A549 (cell line): Measurements from ENCODE around the gene CYSRT1. TPM values are rescaled to one million over a fixed set of nuclear protein-coding genes. Genes with fewer than 3 reads are reported as not detected.
A peak's percentile ranks its signal among the peaks of the same experiment; 100 is the strongest.
"Not testable (repeated sequence)": the region's sequence is repeated elsewhere in the genome, so short reads cannot be mapped to it uniquely, and the experiment has no call there.

Source experiments
- ATAC-seq, 2 experiments: fragments of 200-7000 bp in 1 of 2; fragments of >200 bp in 1 of 2; cut with Nextera tagmentation in 1 of 2; cut with Tn5 transposase in 1 of 2; 3 replicates each; pipeline versions ENCODE4 v1.8.0 to v1.9.1; 2018 to 2020; ENCODE audit warnings: mild to moderate bottlenecking in 1 of 2, moderate library complexity in 1 of 2
- CTCF ChIA-PET: fragments of 300-600 bp; sonication (Branson Sonifier 250); formaldehyde crosslinking; extraction: SDS; loops from one replicate; lab custom pipeline; 2021; ENCODE audit warnings: antibody characterized with exemption, inconsistent platforms; lab: Yijun Ruan, JAX
- POLR2A ChIA-PET: fragments of 350-600 bp; formaldehyde crosslinking; extraction: SDS; loops from one replicate; lab custom pipeline; 2021; ENCODE audit warnings: antibody characterized with exemption, inconsistent platforms; lab: Yijun Ruan, JAX
- DNase-seq, 2 experiments: peaks; one replicate each; pipeline versions ENCODE4 v3.0.0 to v3.0.0-alpha.2; 2011 to 2016; ENCODE audit warnings: low read depth in 1 of 2, low spot score in 1 of 2
- FAIRE-seq: peaks from 2 replicates; lab custom pipeline; 2011; peaks lifted over from hg19 to GRCh38; lab: Jason Lieb, UNC
- H3K27ac ChIP-seq, 2 experiments: fragments of >200 bp; sonication (Bioruptor Twin); formaldehyde crosslinking; 3 replicates each; pipeline ENCODE4 v1.5.1; 2016 to 2017
- H3K4me1 ChIP-seq: fragments of >200 bp; sonication (Bioruptor Twin); formaldehyde crosslinking; 3 replicates; pipeline ENCODE4 v1.6.1; 2016
- H3K4me2 ChIP-seq: fragments of >200 bp; sonication (Bioruptor Twin); formaldehyde crosslinking; 3 replicates; pipeline ENCODE4 v1.6.1; 2016
- H3K4me3 ChIP-seq: fragments of >200 bp; sonication (Bioruptor Twin); formaldehyde crosslinking; 3 replicates; pipeline ENCODE4 v1.5.1; 2016
- H3K9me3 ChIP-seq: fragments of >200 bp; sonication (Bioruptor Twin); formaldehyde crosslinking; 3 replicates; pipeline ENCODE4 v1.6.1; 2016
- CBX2 ChIP-seq: fragments of 200-600 bp; sonication (generic); IDR thresholded peaks from 2 replicates; pipeline ENCODE4 v1.6.1; 2016; ENCODE audit warnings: low read depth, mild to moderate bottlenecking, borderline replicate concordance
- E2F6 ChIP-seq: IDR thresholded peaks from 2 replicates; pipeline ENCODE4 v1.6.1; 2012; ENCODE audit warnings: low read depth, borderline replicate concordance
- EHMT2 ChIP-seq: fragments of 200-600 bp; sonication (generic); IDR thresholded peaks from 2 replicates; pipeline ENCODE4 v1.6.1; 2016; ENCODE audit warnings: antibody characterized with exemption, low read depth, mild to moderate bottlenecking, moderate library complexity
- EP300 ChIP-seq, 2 experiments: fragments of >200 bp; sonication (Bioruptor Twin); formaldehyde crosslinking; IDR thresholded peaks; 2 replicates in 1 of 2; 3 replicates in 1 of 2; pipeline ENCODE4 v1.6.1; 2016 to 2017
- ESRRA ChIP-seq: fragments of 150-350 bp; IDR thresholded peaks from 2 replicates; pipeline ENCODE4 v1.6.1; 2014; ENCODE audit warnings: mild to moderate bottlenecking, low read length, borderline replicate concordance
- FOSB ChIP-seq: fragments of 250-450 bp; sonication (Bioruptor Pico); IDR thresholded peaks from 2 replicates; pipeline ENCODE4 v1.5.0; 2020; ENCODE audit warnings: mild to moderate bottlenecking, moderate library complexity
- FOXS1 ChIP-seq: fragments of 250-450 bp; sonication (Bioruptor Pico); IDR thresholded peaks from 2 replicates; pipeline ENCODE4 v1.5.0; 2020; ENCODE audit warnings: mild to moderate bottlenecking, moderate library complexity
- GATA3 ChIP-seq: IDR thresholded peaks from 2 replicates; pipeline ENCODE4 v1.6.1; 2012; ENCODE audit warnings: borderline replicate concordance
- HMGXB4 ChIP-seq: fragments of 250-450 bp; sonication (Bioruptor Pico); IDR thresholded peaks from 2 replicates; pipeline ENCODE4 v1.5.0; 2021; ENCODE audit warnings: mild to moderate bottlenecking, moderate library complexity, borderline replicate concordance
- KDM1A ChIP-seq: fragments of 200-600 bp; sonication (generic); IDR thresholded peaks from 2 replicates; pipeline ENCODE4 v1.6.1; 2016; ENCODE audit warnings: low read depth, mild to moderate bottlenecking
- MAFK ChIP-seq: fragments of 450-650 bp; IDR thresholded peaks from 2 replicates; pipeline ENCODE4 v1.6.1; 2014; ENCODE audit not compliant: partially characterized antibody
- MAZ ChIP-seq: fragments of 150-350 bp; IDR thresholded peaks from 2 replicates; pipeline ENCODE4 v1.6.1; 2014; ENCODE audit warnings: antibody characterized with exemption, low read depth, low read length, borderline replicate concordance
- NR3C1 ChIP-seq: fragments of >200 bp; sonication (Bioruptor Twin); formaldehyde crosslinking; IDR thresholded peaks from 3 replicates; pipeline ENCODE4 v1.6.1; 2017
- PHF8 ChIP-seq: fragments of 200-600 bp; sonication (generic); IDR thresholded peaks from 2 replicates; pipeline ENCODE4 v1.6.1; 2016; ENCODE audit warnings: low read depth, mild to moderate bottlenecking, antibody characterized with exemption, moderate library complexity, borderline replicate concordance
- RAD21 ChIP-seq, 2 experiments: fragments of >200 bp in 1 of 2; sonication (Bioruptor Twin) in 1 of 2; formaldehyde crosslinking in 1 of 2; IDR thresholded peaks in 1 of 2; conservative IDR thresholded peaks in 1 of 2; 2 replicates in 1 of 2; 3 replicates in 1 of 2; pipeline ENCODE4 v1.6.1; 2012 to 2018; ENCODE audit warnings: inconsistent platforms in 1 of 2
- RCOR1 ChIP-seq: fragments of 150-350 bp; IDR thresholded peaks from 2 replicates; pipeline ENCODE4 v1.6.1; 2014; ENCODE audit warnings: antibody characterized with exemption, low read length, low read depth
- REST ChIP-seq: fragments of 200-600 bp; sonication (generic); IDR thresholded peaks from 2 replicates; pipeline ENCODE4 v1.6.1; 2016; ENCODE audit warnings: antibody characterized with exemption, mild to moderate bottlenecking, moderate library complexity
- RFX5 ChIP-seq: fragments of 450-650 bp; IDR thresholded peaks from 2 replicates; pipeline ENCODE4 v1.7.1; 2014; ENCODE audit warnings: antibody characterized with exemption, mild to moderate bottlenecking, moderate library complexity
- RNF2 ChIP-seq: fragments of 200-600 bp; sonication (generic); IDR thresholded peaks from 2 replicates; pipeline ENCODE4 v1.6.1; 2016; ENCODE audit warnings: low read depth, mild to moderate bottlenecking, antibody characterized with exemption, moderate library complexity, borderline replicate concordance
- SMC3 ChIP-seq: fragments of >200 bp; sonication (Bioruptor Twin); formaldehyde crosslinking; IDR thresholded peaks from 3 replicates; pipeline ENCODE4 v1.6.1; 2018; ENCODE audit warnings: inconsistent platforms
- TP53 ChIP-seq: fragments of 250-450 bp; sonication (Bioruptor Pico); IDR thresholded peaks from 2 replicates; pipeline ENCODE4 v1.5.0; 2021; ENCODE audit warnings: mild to moderate bottlenecking, moderate library complexity
- ZC3H11A ChIP-seq: fragments of 450-650 bp; IDR thresholded peaks from 2 replicates; pipeline ENCODE4 v1.6.1; 2014; ENCODE audit warnings: antibody characterized with exemption, mild to moderate bottlenecking
- ZSCAN20 ChIP-seq: fragments of 250-450 bp; sonication (Bioruptor Pico); IDR thresholded peaks from 2 replicates; pipeline ENCODE4 v1.8.0; 2022; ENCODE audit warnings: mild to moderate bottlenecking, moderate library complexity
- WGBS: methylation state at CpG from one replicate; pipeline ENCODE4 v1.1.6; 2017; ENCODE audit errors: missing lambda C conversion rate; 5-methylcytosine and 5-hydroxymethylcytosine counted together
- polyA plus RNA-seq, 4 experiments: library from polyadenylated mRNA; depleted of rRNA in 3 of 4; stranded (reverse); fragments of >200 nt; fragmentation: RNase III in 1 of 4; extraction: RNeasy Plus Mini Kit Qiagen cat#74134 plus additional on column Dnase treatment in 1 of 4; gene quantifications; 2 replicates in 3 of 4; 3 replicates in 1 of 4; pipeline ENCODE4 v1.2.3, GENCODE V29; 2011 to 2017

The CYSRT1 gene
- polyA plus RNA-seq, 2 of the 4 experiments (the other 2 are of a cell fraction) = 0.30 to 0.81 TPM

- FAIRE-seq (no peak), ATAC-seq (no peak), DNase-seq (no peak)
- ChIA-PET CTCF (interaction anchor here (0.6 to 13.1 kb wide), 64 partner anchors 8 to 431 kb away, joined by 3 to 236 read pairs (median 5); partner anchors contain the start of genes ANAPC2, CYSRT1, DPP7 and FUT7), POLR2A (interaction anchor here (0.7 to 1.8 kb wide), 2 partner anchors 14 to 48 kb away, joined by 3 to 4 read pairs; no protein-coding TSS in a partner anchor)
- H3K27ac ChIP-seq = peak overlapping the region in 1 of 2 experiments; percentile 63; a peak in 3 of 6 replicates
- peak overlapping the region; percentile 65 for H3K4me2 ChIP-seq
- 43% methylated on average over 3 of the region's 11 CpGs for WGBS
- TF ChIP-seq EP300 (IDR thresholded peaks at IDR 0.05) = no peak
- no peak for TF ChIP-seq REST
- TF ChIP-seq E2F6 = no peak
- no peak for TF ChIP-seq RNF2
- TF ChIP-seq NR3C1 = no peak
- no peak for TF ChIP-seq TP53 (CRISPR knock-in tag)
- TF ChIP-seq RAD21 (conservative IDR thresholded peaks at IDR 0.05 in 1 of 2, IDR thresholded peaks at IDR 0.05 in 1 of 2) = no peak
- TF ChIP-seq ZSCAN20 (CRISPR knock-in tag) = no peak
- no peak for TF ChIP-seq ZC3H11A
- H3K4me3 ChIP-seq = no peak overlapping the region
- H3K9me3 ChIP-seq = no peaks in the 10 kb centered on the region
- H3K4me1 ChIP-seq = peaks cover 35% of the 10 kb centered on the region
Measured at GRCh38 chr9:137236936-137237421, 12.0 kb downstream of the CYSRT1 start.

GRCh38 chr9:137237759-137238726 lies 13.1 kb downstream of the CYSRT1 start:
- ATAC-seq = no peak
- FAIRE-seq = no peak
- ChIA-PET POLR2A (interaction anchor here (1.8 kb wide), 1 partner anchor 49 kb away, joined by 4 read pairs; no protein-coding TSS in a partner anchor), CTCF (interaction anchor here (0.6 to 13.1 kb wide), 24 partner anchors 9 to 275 kb away, joined by 3 to 236 read pairs (median 7); partner anchors contain the start of genes ANAPC2, CYSRT1, DPP7 and MAN1B1)
- H3K4me1 ChIP-seq = peaks cover 42% of the 10 kb centered on the region
- H3K9me3 ChIP-seq = no peaks in the 10 kb centered on the region
- H3K4me2 ChIP-seq = peak overlapping the region; percentile 13; the same call in 2 of the 3 replicates
- 63% methylated on average over 10 of the region's 13 CpGs for WGBS
- H3K27ac ChIP-seq = peak overlapping the region in 1 of 2 experiments; percentile 63; a peak in 2 of 6 replicates
- no peak overlapping the region for H3K4me3 ChIP-seq
- TF ChIP-seq EHMT2 (no peak), PHF8 (no peak), FOSB (CRISPR knock-in tag) (no peak), RCOR1 (no peak), ESRRA (no peak), MAZ (no peak), GATA3 (no peak), FOXS1 (CRISPR knock-in tag) (no peak), KDM1A (no peak), RFX5 (no peak), HMGXB4 (CRISPR knock-in tag) (no peak), SMC3 (no peak), CBX2 (no peak), EP300 (IDR thresholded peaks at IDR 0.05) (no peak), MAFK (no peak)
- DNase-seq = peak in 1 of 2 experiments; percentile 42

- peaks cover 54% of the 10 kb centered on the region for H3K4me1 ChIP-seq
- ChIA-PET POLR2A (interaction anchor here (0.6 to 3.3 kb wide), 14 partner anchors 10 to 193 kb away, joined by 3 to 97 read pairs (median 8); partner anchors contain the start of genes CYSRT1, DPP7, NELFB and NPDC1), CTCF (interaction anchor here (0.9 to 13.1 kb wide), 11 partner anchors 8 to 210 kb away, joined by 3 to 236 read pairs (median 4); partner anchors contain the start of genes CYSRT1, NELFB, RNF208 and RNF224)
- FAIRE-seq, ATAC-seq, DNase-seq, H3K9me3 ChIP-seq: not testable (repeated sequence)
- peak overlapping the region; percentile 67 for H3K4me3 ChIP-seq
- H3K4me2 ChIP-seq = peak overlapping the region; percentile 81
- 75% methylated on average over 27 of the region's 27 CpGs for WGBS
- H3K27ac ChIP-seq = peak overlapping the region; percentile 97 to 99
Measured at GRCh38 chr9:137239541-137240200, 14.7 kb downstream of the CYSRT1 start.
